C4-2B (cell line): ENCODE results near the gene SMDT1.

ENCODE experiments used
- ZFX ChIP-seq: fragments of 450-650 bp; IDR thresholded peaks from 2 replicates; pipeline ENCODE4 v1.6.1; 2017
- TF ChIP-seq, protein P1 (sequence below): fragments of 450-650 bp; conservative IDR thresholded peaks from 2 replicates; pipeline ENCODE4 v1.5.1; 2017; ENCODE audit warnings: mild to moderate bottlenecking

DNA sequence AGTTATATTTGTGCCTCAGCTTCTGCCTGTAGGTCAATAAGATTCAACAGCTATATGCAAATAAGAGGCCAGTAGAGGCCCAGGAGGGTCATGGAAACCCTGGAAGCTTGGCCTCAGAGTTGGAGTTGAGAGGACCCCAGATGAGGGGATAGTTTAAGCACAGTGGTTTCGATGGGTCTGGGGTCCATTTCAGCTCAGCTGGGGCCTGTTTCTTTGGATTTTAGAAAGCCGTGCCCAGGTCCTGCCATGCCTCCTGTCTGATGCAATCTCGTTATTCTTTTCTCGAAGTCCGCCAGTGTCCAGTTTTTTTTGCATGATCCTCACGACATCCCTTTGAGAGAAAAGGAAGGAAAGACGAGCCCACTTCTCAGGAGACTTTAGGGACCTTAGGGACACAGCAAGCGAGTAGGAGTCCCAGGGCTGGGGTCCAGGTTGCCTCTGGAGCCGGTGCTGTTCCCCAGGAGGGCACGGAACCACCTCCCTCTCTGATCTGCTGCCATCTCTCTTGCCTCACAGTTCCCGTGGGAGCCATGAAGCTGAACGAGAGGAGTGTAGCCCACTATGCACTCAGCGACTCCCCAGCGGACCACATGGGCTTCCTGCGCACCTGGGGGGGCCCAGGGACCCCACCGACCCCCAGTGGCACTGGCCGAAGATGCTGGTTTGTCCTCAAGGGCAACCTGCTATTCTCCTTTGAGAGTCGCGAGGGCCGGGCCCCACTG is 2.6 kb upstream of the SMDT1 start:
- TF ChIP-seq, protein P1, sequence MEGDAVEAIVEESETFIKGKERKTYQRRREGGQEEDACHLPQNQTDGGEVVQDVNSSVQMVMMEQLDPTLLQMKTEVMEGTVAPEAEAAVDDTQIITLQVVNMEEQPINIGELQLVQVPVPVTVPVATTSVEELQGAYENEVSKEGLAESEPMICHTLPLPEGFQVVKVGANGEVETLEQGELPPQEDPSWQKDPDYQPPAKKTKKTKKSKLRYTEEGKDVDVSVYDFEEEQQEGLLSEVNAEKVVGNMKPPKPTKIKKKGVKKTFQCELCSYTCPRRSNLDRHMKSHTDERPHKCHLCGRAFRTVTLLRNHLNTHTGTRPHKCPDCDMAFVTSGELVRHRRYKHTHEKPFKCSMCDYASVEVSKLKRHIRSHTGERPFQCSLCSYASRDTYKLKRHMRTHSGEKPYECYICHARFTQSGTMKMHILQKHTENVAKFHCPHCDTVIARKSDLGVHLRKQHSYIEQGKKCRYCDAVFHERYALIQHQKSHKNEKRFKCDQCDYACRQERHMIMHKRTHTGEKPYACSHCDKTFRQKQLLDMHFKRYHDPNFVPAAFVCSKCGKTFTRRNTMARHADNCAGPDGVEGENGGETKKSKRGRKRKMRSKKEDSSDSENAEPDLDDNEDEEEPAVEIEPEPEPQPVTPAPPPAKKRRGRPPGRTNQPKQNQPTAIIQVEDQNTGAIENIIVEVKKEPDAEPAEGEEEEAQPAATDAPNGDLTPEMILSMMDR, result no peak
- no peak for TF ChIP-seq ZFX
